Neural progenitor cell (in vitro differentiated cells): ENCODE data around the gene TGFBR2. TPM values are rescaled to one million over a fixed set of nuclear protein-coding genes. Genes with fewer than 3 reads are reported as not detected.

Experiments used
- DNase-seq: peaks from one replicate; pipeline ENCODE4 v3.0.0-alpha.2; 2016; ENCODE audit warnings: low spot score
- H2AFZ ChIP-seq: fragments of 200-600 bp; sonication (generic); replicated peaks from 2 replicates; pipeline ENCODE4 v1.6.1; 2016; ENCODE audit warnings: antibody characterized with exemption
- H3F3A ChIP-seq: fragments of 200-600 bp; sonication (generic); 2 replicates; pipeline ENCODE4 v1.6.1; 2016; ENCODE audit warnings: antibody characterized with exemption, low read depth
- H3K27ac ChIP-seq: fragments of 200-600 bp; sonication (generic); 2 replicates; pipeline ENCODE4 v1.5.1; 2016; ENCODE audit warnings: mild to moderate bottlenecking
- H3K27me3 ChIP-seq: fragments of 200-600 bp; sonication (generic); 2 replicates; pipeline ENCODE4 v1.6.1; 2016; ENCODE audit warnings: mild to moderate bottlenecking, moderate library complexity
- H3K36me3 ChIP-seq: fragments of 200-600 bp; sonication (generic); 2 replicates; pipeline ENCODE4 v1.5.1; 2016
- H3K4me1 ChIP-seq: fragments of 200-600 bp; sonication (generic); 2 replicates; pipeline ENCODE4 v1.6.1; 2016; ENCODE audit warnings: mixed run types
- H3K4me2 ChIP-seq: fragments of 200-600 bp; sonication (generic); 2 replicates; pipeline ENCODE4 v1.6.1; 2016
- H3K4me3 ChIP-seq: fragments of 200-600 bp; sonication (generic); 2 replicates; pipeline ENCODE4 v1.5.1; 2016
- H3K79me2 ChIP-seq: fragments of 200-600 bp; sonication (generic); 2 replicates; pipeline ENCODE4 v1.6.1; 2016; ENCODE audit warnings: low read depth
- H3K9ac ChIP-seq: fragments of 200-600 bp; sonication (generic); 2 replicates; pipeline ENCODE4 v1.6.1; 2016
- H3K9me3 ChIP-seq: fragments of 200-600 bp; sonication (generic); 2 replicates; pipeline ENCODE4 v1.5.1; 2016; ENCODE audit warnings: low read depth
- H4K20me1 ChIP-seq: fragments of 200-600 bp; sonication (generic); 2 replicates; pipeline ENCODE4 v1.6.1; 2016; ENCODE audit warnings: low read depth
- H3K27ac Mint-ChIP-seq: 3 replicates; pipeline ENCODE4 v1.8.0; 2021; ENCODE audit warnings: mixed read lengths
- H3K27me3 Mint-ChIP-seq: 2 replicates; pipeline ENCODE4 v1.8.0; 2022; ENCODE audit warnings: low read depth, mild to moderate bottlenecking, inconsistent platforms, moderate library complexity, mixed read lengths; ENCODE audit not compliant: insufficient read depth
- H3K36me3 Mint-ChIP-seq: 3 replicates; pipeline ENCODE4 v1.8.0; 2021; ENCODE audit warnings: mixed read lengths
- H3K4me1 Mint-ChIP-seq: 3 replicates; pipeline ENCODE4 v1.8.0; 2021; ENCODE audit warnings: mixed read lengths
- H3K4me3 Mint-ChIP-seq: 3 replicates; pipeline ENCODE4 v1.8.0; 2021; ENCODE audit warnings: mild to moderate bottlenecking, moderate library complexity, mixed read lengths
- H3K9me3 Mint-ChIP-seq: 3 replicates; pipeline ENCODE4 v1.8.0; 2020; ENCODE audit warnings: mixed read lengths
- EZH2 ChIP-seq: fragments of 200-600 bp; sonication (generic); IDR thresholded peaks from 2 replicates; pipeline ENCODE4 v1.6.1; 2017; ENCODE audit warnings: antibody characterized with exemption, mild to moderate bottlenecking, moderate library complexity
- EZH2phosphoT487 ChIP-seq: fragments of 200-600 bp; sonication (generic); IDR thresholded peaks from 2 replicates; pipeline ENCODE4 v1.6.1; 2017; ENCODE audit warnings: antibody characterized with exemption
- total RNA-seq: library from RNA; depleted of rRNA; stranded (reverse); fragments of >200 nt; gene quantifications from 2 replicates; pipeline ENCODE4 v1.2.3, GENCODE V29; 2015; ENCODE audit warnings: low replicate concordance
- TF ChIP-seq, protein P1 (sequence below): fragments of 200-600 bp; sonication (generic); IDR thresholded peaks from 2 replicates; pipeline ENCODE4 v1.5.1; 2017; ENCODE audit warnings: antibody characterized with exemption, mild to moderate bottlenecking

TGFBR2 gene
- total RNA-seq, 1 donor from 2014 or later: 7.3 TPM

DNA sequence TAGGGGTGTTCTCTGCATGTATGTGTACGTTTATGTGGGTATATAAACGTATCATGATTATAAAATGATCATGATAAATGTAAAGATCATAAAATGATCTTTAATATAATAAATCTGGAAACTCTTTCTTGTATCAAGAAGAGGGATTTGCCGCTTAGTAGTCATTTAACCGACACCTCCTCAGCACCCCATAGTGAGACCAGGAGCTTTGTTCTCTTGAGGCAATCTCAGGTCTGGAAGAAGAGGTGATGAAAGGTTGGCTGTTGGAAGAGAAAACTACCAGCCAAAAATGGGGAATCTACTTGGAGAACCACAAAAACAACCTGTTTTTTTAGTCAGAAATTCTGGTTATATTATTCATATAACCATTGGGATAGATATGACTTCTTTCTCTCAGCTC, 38.7 kb downstream of the TGFBR2 start:
- Mint-ChIP-seq H3K4me3 (no peak overlapping the region), H3K4me1 (peaks cover 7% of the 10 kb centered on the region), H3K36me3 (peaks cover 35% of the 10 kb centered on the region), H3K27ac (no peak overlapping the region), H3K9me3 (no peaks in the 10 kb centered on the region), H3K27me3 (peaks cover 2% of the 10 kb centered on the region)
- Histone ChIP-seq H3K79me2 (no peaks in the 10 kb centered on the region), H3K27me3 (no peaks in the 10 kb centered on the region), H3K27ac (no peak overlapping the region), H3K4me2 (no peak overlapping the region), H3K36me3 (no peaks in the 10 kb centered on the region), H4K20me1 (no peaks in the 10 kb centered on the region), H3K9me3 (no peaks in the 10 kb centered on the region), H2AFZ (no peak overlapping the region), H3K9ac (no peak overlapping the region), H3K4me3 (no peak overlapping the region), H3K4me1 (peaks cover 10% of the 10 kb centered on the region), H3F3A (no peaks in the 10 kb centered on the region)
- DNase-seq: no peak
- no peak for TF ChIP-seq EZH2phosphoT487
- TF ChIP-seq, protein P1, sequence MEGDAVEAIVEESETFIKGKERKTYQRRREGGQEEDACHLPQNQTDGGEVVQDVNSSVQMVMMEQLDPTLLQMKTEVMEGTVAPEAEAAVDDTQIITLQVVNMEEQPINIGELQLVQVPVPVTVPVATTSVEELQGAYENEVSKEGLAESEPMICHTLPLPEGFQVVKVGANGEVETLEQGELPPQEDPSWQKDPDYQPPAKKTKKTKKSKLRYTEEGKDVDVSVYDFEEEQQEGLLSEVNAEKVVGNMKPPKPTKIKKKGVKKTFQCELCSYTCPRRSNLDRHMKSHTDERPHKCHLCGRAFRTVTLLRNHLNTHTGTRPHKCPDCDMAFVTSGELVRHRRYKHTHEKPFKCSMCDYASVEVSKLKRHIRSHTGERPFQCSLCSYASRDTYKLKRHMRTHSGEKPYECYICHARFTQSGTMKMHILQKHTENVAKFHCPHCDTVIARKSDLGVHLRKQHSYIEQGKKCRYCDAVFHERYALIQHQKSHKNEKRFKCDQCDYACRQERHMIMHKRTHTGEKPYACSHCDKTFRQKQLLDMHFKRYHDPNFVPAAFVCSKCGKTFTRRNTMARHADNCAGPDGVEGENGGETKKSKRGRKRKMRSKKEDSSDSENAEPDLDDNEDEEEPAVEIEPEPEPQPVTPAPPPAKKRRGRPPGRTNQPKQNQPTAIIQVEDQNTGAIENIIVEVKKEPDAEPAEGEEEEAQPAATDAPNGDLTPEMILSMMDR: no peak
- TF ChIP-seq EZH2: no peak

DNA sequence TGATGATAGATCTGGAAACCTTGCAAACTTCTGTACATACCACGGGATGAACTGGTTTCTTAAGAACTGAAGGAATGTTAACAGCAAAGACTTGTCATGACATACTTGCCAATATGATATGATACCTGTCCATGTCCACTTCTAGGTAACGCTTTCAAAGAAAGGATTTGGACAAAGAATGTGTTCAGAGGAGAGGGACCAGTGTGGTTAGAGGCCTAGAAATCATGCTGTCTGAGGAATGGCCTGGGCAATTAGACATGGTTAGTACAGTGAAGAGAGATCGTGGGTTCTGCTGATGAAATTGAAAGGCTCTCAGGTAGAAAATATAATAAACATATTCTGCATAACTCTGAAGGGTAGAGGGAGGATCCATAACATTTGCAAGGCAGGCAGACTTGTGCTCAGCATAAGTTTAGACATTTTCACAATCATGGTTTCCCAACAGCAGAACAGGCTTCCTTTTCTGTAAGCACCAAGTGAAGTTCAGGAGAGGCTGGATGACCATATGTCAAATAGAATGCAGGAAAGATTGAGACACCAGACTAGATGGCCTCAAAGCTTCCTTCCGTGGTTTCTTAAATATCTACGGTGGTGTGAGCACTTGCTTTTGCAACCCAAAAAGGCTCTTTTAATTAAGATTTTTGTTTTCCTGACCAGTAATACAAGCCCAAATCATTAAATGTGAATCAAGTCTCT, 39.9 kb downstream of the TGFBR2 start:
- H3K27me3 ChIP-seq: no peaks in the 10 kb centered on the region
- H3K4me2 ChIP-seq: no peak overlapping the region
- no peak overlapping the region for H3K9ac ChIP-seq
- H3K27ac ChIP-seq: no peak overlapping the region
- DNase-seq: no peak
- H2AFZ ChIP-seq: no peak overlapping the region
- Mint-ChIP-seq H3K9me3 (no peaks in the 10 kb centered on the region), H3K36me3 (peaks cover 46% of the 10 kb centered on the region), H3K4me3 (no peak overlapping the region), H3K27ac (no peak overlapping the region), H3K4me1 (peaks cover 7% of the 10 kb centered on the region), H3K27me3 (peaks cover 2% of the 10 kb centered on the region)
- no peaks in the 10 kb centered on the region for H3K36me3 ChIP-seq
- TF ChIP-seq, protein P1: no peak
- TF ChIP-seq EZH2phosphoT487: no peak
- TF ChIP-seq EZH2: no peak
- H3K4me3 ChIP-seq: no peak overlapping the region
- H3K4me1 ChIP-seq: peaks cover 10% of the 10 kb centered on the region
- no peaks in the 10 kb centered on the region for H3F3A ChIP-seq
- H3K79me2 ChIP-seq: no peaks in the 10 kb centered on the region
- H4K20me1 ChIP-seq: no peaks in the 10 kb centered on the region
- no peaks in the 10 kb centered on the region for H3K9me3 ChIP-seq

DNA sequence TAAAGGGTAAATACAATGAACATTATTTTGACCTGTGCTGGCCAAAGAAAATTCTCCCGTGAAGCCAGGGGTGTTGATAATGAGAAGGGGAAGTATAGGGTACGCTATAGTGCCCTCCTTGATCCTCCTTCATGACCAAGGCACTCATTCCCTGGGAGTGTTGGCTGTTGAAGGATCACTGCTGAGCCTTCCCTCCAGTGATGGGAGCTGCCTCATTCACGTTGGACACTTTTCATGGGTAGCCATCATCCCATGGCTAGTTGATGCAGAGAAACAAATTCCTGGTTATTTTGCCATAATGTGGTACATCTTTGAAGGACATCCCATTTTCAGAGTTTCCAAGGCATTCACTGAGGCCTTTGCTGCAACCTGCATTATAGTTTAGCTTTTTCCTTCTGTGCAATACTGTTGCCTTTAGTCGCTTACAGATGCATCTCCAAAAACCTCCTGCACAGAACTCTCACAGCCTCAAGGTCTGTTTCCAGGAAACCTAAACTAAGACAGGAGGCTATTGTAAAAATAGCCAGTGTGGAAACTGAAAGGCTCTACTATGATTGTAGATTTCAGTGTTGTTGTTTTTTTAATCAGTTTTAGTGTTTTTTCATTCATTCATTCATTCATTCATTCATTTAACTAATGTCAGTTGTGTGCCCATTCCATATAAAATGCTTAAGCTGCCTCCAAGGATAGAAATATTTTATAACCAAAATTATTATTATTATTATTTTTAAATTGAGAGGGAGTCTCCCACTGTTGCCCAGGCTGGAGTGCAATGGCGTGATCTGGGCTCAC, 40.8 kb downstream of the TGFBR2 start:
- Histone ChIP-seq H3K4me1 (peaks cover 10% of the 10 kb centered on the region), H3K9me3 (no peaks in the 10 kb centered on the region), H3K4me2 (no peak overlapping the region), H4K20me1 (no peaks in the 10 kb centered on the region), H3K36me3 (no peaks in the 10 kb centered on the region), H2AFZ (no peak overlapping the region), H3K27ac (no peak overlapping the region), H3K9ac (no peak overlapping the region), H3K79me2 (no peaks in the 10 kb centered on the region), H3K4me3 (no peak overlapping the region), H3K27me3 (no peaks in the 10 kb centered on the region), H3F3A (no peaks in the 10 kb centered on the region)
- Mint-ChIP-seq H3K36me3 (peaks cover 51% of the 10 kb centered on the region), H3K27ac (no peak overlapping the region), H3K4me1 (peaks cover 7% of the 10 kb centered on the region), H3K9me3 (no peaks in the 10 kb centered on the region), H3K4me3 (no peak overlapping the region), H3K27me3 (peaks cover 2% of the 10 kb centered on the region)
- no peak for DNase-seq
- TF ChIP-seq EZH2 (no peak), EZH2phosphoT487 (no peak)
- TF ChIP-seq, protein P1: no peak
